GM23338 (cell line): ENCODE measurements around the gene ANKRD44. TPM values are rescaled to one million over a fixed set of nuclear protein-coding genes. Genes with fewer than 3 reads are reported as not detected.

Experiments used
- ATAC-seq: fragments of 200-7000 bp; cut with Tn5 transposase; 3 replicates; pipeline ENCODE4 v1.9.1; 2020
- DNase-seq: peaks from one replicate; pipeline ENCODE4 v3.0.0-alpha.2; 2015; ENCODE audit warnings: low spot score
- H2AFZ ChIP-seq: fragments of 200-600 bp; sonication (generic); 2 replicates; pipeline ENCODE4 v1.8.0; 2016; ENCODE audit warnings: antibody characterized with exemption, mild to moderate bottlenecking, moderate library complexity
- H3F3A ChIP-seq: fragments of 200-600 bp; sonication (generic); replicated peaks from 2 replicates; pipeline ENCODE4 v1.8.0; 2017; ENCODE audit warnings: antibody characterized with exemption, mixed run types, low read depth
- H3K27ac ChIP-seq: fragments of 200-600 bp; sonication (generic); 2 replicates; pipeline ENCODE4 v1.6.1; 2016; ENCODE audit warnings: low read depth
- H3K27me3 ChIP-seq: fragments of 200-600 bp; sonication (generic); 2 replicates; pipeline ENCODE4 v1.8.0; 2016; ENCODE audit warnings: mild to moderate bottlenecking, mixed run types, moderate library complexity; ENCODE audit not compliant: insufficient read depth
- H3K36me3 ChIP-seq: fragments of 200-600 bp; sonication (generic); 2 replicates; pipeline ENCODE4 v1.8.0; 2016; ENCODE audit warnings: mild to moderate bottlenecking; ENCODE audit not compliant: insufficient read depth
- H3K4me1 ChIP-seq: fragments of 200-600 bp; sonication (generic); 2 replicates; pipeline ENCODE4 v1.8.0; 2016; ENCODE audit warnings: mild to moderate bottlenecking, moderate library complexity; ENCODE audit not compliant: insufficient read depth
- H3K4me2 ChIP-seq: fragments of 200-600 bp; sonication (generic); 2 replicates; pipeline ENCODE4 v1.7.1; 2017; ENCODE audit warnings: mixed run types
- H3K4me3 ChIP-seq: fragments of 200-600 bp; sonication (generic); 2 replicates; pipeline ENCODE4 v1.6.1; 2016; ENCODE audit warnings: mixed run types
- H3K79me2 ChIP-seq: fragments of 200-600 bp; sonication (generic); replicated peaks from 2 replicates; pipeline ENCODE4 v1.8.0; 2017; ENCODE audit warnings: mild to moderate bottlenecking; ENCODE audit not compliant: insufficient read depth
- H3K9me2 ChIP-seq: fragments of 200-600 bp; sonication (generic); 2 replicates; pipeline ENCODE4 v1.8.0; 2017; ENCODE audit not compliant: insufficient read depth
- H4K20me1 ChIP-seq: fragments of 200-600 bp; sonication (generic); replicated peaks from 2 replicates; pipeline ENCODE4 v1.8.0; 2017; ENCODE audit warnings: mild to moderate bottlenecking; ENCODE audit not compliant: insufficient read depth
- H3K27ac Mint-ChIP-seq: 2 replicates; pipeline ENCODE4 v1.8.0; 2020; ENCODE audit warnings: inconsistent platforms, mild to moderate bottlenecking, moderate library complexity, mixed read lengths
- H3K27me3 Mint-ChIP-seq: 3 replicates; pipeline ENCODE4 v1.8.0; 2022; ENCODE audit warnings: low read depth, mild to moderate bottlenecking, moderate library complexity, mixed read lengths, inconsistent platforms; ENCODE audit not compliant: insufficient read depth, poor library complexity
- H3K36me3 Mint-ChIP-seq: 3 replicates; pipeline ENCODE4 v1.8.0; 2021; ENCODE audit warnings: low read depth, mild to moderate bottlenecking, inconsistent platforms, moderate library complexity, mixed read lengths
- H3K4me1 Mint-ChIP-seq: 3 replicates; pipeline ENCODE4 v1.8.0; 2020; ENCODE audit warnings: mild to moderate bottlenecking, inconsistent platforms, mixed read lengths
- H3K4me3 Mint-ChIP-seq: 3 replicates; pipeline ENCODE4 v1.8.0; 2021; ENCODE audit warnings: moderate library complexity, mild to moderate bottlenecking, inconsistent platforms, mixed read lengths
- H3K9me3 Mint-ChIP-seq: 3 replicates; pipeline ENCODE4 v1.8.0; 2020; ENCODE audit warnings: moderate library complexity, mild to moderate bottlenecking, inconsistent platforms, mixed read lengths
- CREB1 ChIP-seq: fragments of 250-450 bp; sonication (Bioruptor Pico); IDR thresholded peaks from 2 replicates; pipeline ENCODE4 v1.5.0; 2020; ENCODE audit warnings: low read depth, mild to moderate bottlenecking, moderate library complexity
- ETS1 ChIP-seq: IDR thresholded peaks from 2 replicates; pipeline ENCODE4 v1.6.1; 2016; ENCODE audit warnings: antibody characterized with exemption
- EZH2 ChIP-seq: fragments of 200-600 bp; sonication (generic); IDR thresholded peaks from one replicate; pipeline ENCODE4 v1.8.0; 2017; ENCODE audit warnings: antibody characterized with exemption, mild to moderate bottlenecking, low read depth; ENCODE audit not compliant: unreplicated experiment
- EZH2phosphoT487 ChIP-seq: fragments of 200-600 bp; sonication (generic); IDR thresholded peaks from one replicate; pipeline ENCODE4 v1.8.1; 2018; ENCODE audit warnings: antibody characterized with exemption; ENCODE audit not compliant: unreplicated experiment
- NANOG ChIP-seq: IDR thresholded peaks from 2 replicates; pipeline ENCODE4 v1.6.1; 2016; ENCODE audit warnings: antibody characterized with exemption, borderline replicate concordance
- POLR2AphosphoS5 ChIP-seq: IDR thresholded peaks from 2 replicates; pipeline ENCODE4 v1.6.1; 2016; ENCODE audit warnings: antibody characterized with exemption, low read depth
- STAT1 ChIP-seq: IDR thresholded peaks from one replicate; pipeline ENCODE4 v1.6.1; 2016; ENCODE audit warnings: antibody characterized with exemption; ENCODE audit not compliant: unreplicated experiment
- ZNF331 ChIP-seq: fragments of 250-450 bp; sonication (Bioruptor Pico); IDR thresholded peaks from 2 replicates; pipeline ENCODE4 v1.5.0; 2020; ENCODE audit warnings: low read depth, mild to moderate bottlenecking, moderate library complexity
- ZNF462 ChIP-seq: fragments of 250-450 bp; sonication (Bioruptor Pico); IDR thresholded peaks from 2 replicates; pipeline ENCODE4 v1.5.0; 2020; ENCODE audit warnings: mild to moderate bottlenecking, moderate library complexity
- polyA plus RNA-seq: library from polyadenylated mRNA; unstranded; fragments of >200 nt; fragmentation: Nextera tagmentation; extraction: Ambion mirVana; gene quantifications from 2 replicates; pipeline ENCODE4 v1.2.1, GENCODE V29; 2016
- total RNA-seq: library from RNA; depleted of rRNA; stranded (reverse); fragments of >200 nt; shearing (Covaris generic); gene quantifications from 2 replicates; pipeline ENCODE4 v1.2.3, GENCODE V29; 2014
- TF ChIP-seq, protein P1 (sequence below), 2 experiments: fragments of 200-600 bp in 1 of 2; sonication (generic) in 1 of 2; conservative IDR thresholded peaks; 2 replicates each; pipeline versions ENCODE4 v1.5.1 to v1.6.1; 2016 to 2017; ENCODE audit warnings: antibody characterized with exemption in 2 of 2, low read depth in 2 of 2, mild to moderate bottlenecking in 2 of 2, moderate library complexity in 1 of 2

The ANKRD44 gene
- total and polyA plus RNA-seq, 2 experiments from 2014 or later: 0.44 to 0.56 TPM

DNA sequence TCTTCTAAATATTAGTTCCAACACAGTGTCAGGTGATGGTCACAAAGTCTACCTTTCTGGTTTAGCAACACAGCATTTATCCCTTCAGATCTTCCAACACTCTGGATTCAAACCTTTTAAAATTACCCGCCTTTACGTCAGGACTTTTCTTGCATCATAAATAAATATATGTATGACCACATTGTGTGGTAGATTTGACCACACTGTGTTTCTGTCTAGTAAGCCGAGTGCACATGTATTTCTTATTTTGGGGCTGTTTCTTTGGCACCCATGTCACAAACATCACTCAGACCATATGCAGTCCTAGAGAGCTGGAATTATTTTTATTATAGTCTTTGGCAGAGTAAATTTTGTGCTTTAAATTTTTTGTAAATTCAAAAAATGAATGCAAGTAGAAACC lies 172.1 kb downstream of the ANKRD44 start:
- no peak overlapping the region for H3K4me3 ChIP-seq
- no peaks in the 10 kb centered on the region for H3K4me1 ChIP-seq
- H3F3A ChIP-seq: no peaks in the 10 kb centered on the region
- Mint-ChIP-seq H3K27me3 (no peaks in the 10 kb centered on the region), H3K4me3 (no peak overlapping the region), H3K27ac (no peak overlapping the region), H3K4me1 (peaks cover 6% of the 10 kb centered on the region), H3K36me3 (no peaks in the 10 kb centered on the region), H3K9me3 (no peaks in the 10 kb centered on the region)
- ATAC-seq (no peak), DNase-seq (no peak)
- H4K20me1 ChIP-seq: no peaks in the 10 kb centered on the region
- H3K36me3 ChIP-seq: no peaks in the 10 kb centered on the region
- no peak overlapping the region for H3K4me2 ChIP-seq
- TF ChIP-seq STAT1 (no peak), ETS1 (no peak), NANOG (no peak), CREB1 (no peak), EZH2 (no peak), POLR2AphosphoS5 (no peak), ZNF462 (CRISPR knock-in tag) (no peak), EZH2phosphoT487 (no peak), ZNF331 (CRISPR knock-in tag) (no peak)
- TF ChIP-seq, protein P1, sequence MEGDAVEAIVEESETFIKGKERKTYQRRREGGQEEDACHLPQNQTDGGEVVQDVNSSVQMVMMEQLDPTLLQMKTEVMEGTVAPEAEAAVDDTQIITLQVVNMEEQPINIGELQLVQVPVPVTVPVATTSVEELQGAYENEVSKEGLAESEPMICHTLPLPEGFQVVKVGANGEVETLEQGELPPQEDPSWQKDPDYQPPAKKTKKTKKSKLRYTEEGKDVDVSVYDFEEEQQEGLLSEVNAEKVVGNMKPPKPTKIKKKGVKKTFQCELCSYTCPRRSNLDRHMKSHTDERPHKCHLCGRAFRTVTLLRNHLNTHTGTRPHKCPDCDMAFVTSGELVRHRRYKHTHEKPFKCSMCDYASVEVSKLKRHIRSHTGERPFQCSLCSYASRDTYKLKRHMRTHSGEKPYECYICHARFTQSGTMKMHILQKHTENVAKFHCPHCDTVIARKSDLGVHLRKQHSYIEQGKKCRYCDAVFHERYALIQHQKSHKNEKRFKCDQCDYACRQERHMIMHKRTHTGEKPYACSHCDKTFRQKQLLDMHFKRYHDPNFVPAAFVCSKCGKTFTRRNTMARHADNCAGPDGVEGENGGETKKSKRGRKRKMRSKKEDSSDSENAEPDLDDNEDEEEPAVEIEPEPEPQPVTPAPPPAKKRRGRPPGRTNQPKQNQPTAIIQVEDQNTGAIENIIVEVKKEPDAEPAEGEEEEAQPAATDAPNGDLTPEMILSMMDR (conservative IDR thresholded peaks at IDR 0.05; ENCODE audit: low read depth in 2 of 2): no peak
- H2AFZ ChIP-seq: no peak overlapping the region
- H3K79me2 ChIP-seq: no peaks in the 10 kb centered on the region
- H3K9me2 ChIP-seq: no peaks in the 10 kb centered on the region; the same call in 1 of the 2 replicates
- H3K27me3 ChIP-seq: no peaks in the 10 kb centered on the region
- no peak overlapping the region for H3K27ac ChIP-seq
